NCI-H82 (cell line): ENCODE measurements around the gene RNU1-1.
"Not testable (repeated sequence)": the region's sequence is repeated elsewhere in the genome, so short reads cannot be mapped to it uniquely, and the experiment has no call there.

Experiments
- DNase-seq: peaks from one replicate; lab custom pipeline; 2025; lab: John Stamatoyannopoulos, UW

The RNU1-1 gene

GRCh38 chr1:16514107-16515055, at the start of gene RNU1-1:
RNU1-1 (minus strand) TSS chr1:16514285.
- peak; percentile 95 for DNase-seq

GRCh38 chr1:16561035-16561434, 47.0 kb upstream of the RNU1-1 start:
- not testable (repeated sequence) for DNase-seq

GRCh38 chr1:16560498-16560897, 46.4 kb upstream of the RNU1-1 start:
- not testable (repeated sequence) for DNase-seq

- DNase-seq = not testable (repeated sequence)
Measured at GRCh38 chr1:16559688-16560087, 45.6 kb upstream of the RNU1-1 start.

- not testable (repeated sequence) for DNase-seq
Measured at GRCh38 chr1:16557034-16557433, 42.9 kb upstream of the RNU1-1 start.

- not testable (repeated sequence) for DNase-seq
Measured at GRCh38 chr1:16553244-16553643, 39.2 kb upstream of the RNU1-1 start.

GRCh38 chr1:16550212-16550918, 36.3 kb upstream of the RNU1-1 start:
- not testable (repeated sequence) for DNase-seq

GRCh38 chr1:16549545-16549944, 35.5 kb upstream of the RNU1-1 start:
- DNase-seq = not testable (repeated sequence)

- not testable (repeated sequence) for DNase-seq
Measured at GRCh38 chr1:16547502-16548241, 33.6 kb upstream of the RNU1-1 start.

GRCh38 chr1:16545682-16546095, 31.6 kb upstream of the RNU1-1 start:
- peak; percentile 42 for DNase-seq

GRCh38 chr1:16540421-16540893, 26.4 kb upstream of the RNU1-1 start:
- DNase-seq = not testable (repeated sequence)

- not testable (repeated sequence) for DNase-seq
Measured at GRCh38 chr1:16537528-16537927, 23.4 kb upstream of the RNU1-1 start.

GRCh38 chr1:16536796-16537195, 22.7 kb upstream of the RNU1-1 start:
- DNase-seq = not testable (repeated sequence)

- not testable (repeated sequence) for DNase-seq
Measured at GRCh38 chr1:16535898-16536297, 21.8 kb upstream of the RNU1-1 start.

- DNase-seq = not testable (repeated sequence)
Measured at GRCh38 chr1:16535487-16535886, 21.4 kb upstream of the RNU1-1 start.

GRCh38 chr1:16534829-16535456, 20.9 kb upstream of the RNU1-1 start:
- DNase-seq = not testable (repeated sequence)

GRCh38 chr1:16534239-16534828, 20.2 kb upstream of the RNU1-1 start:
- DNase-seq = not testable (repeated sequence)

- DNase-seq = not testable (repeated sequence)
Measured at GRCh38 chr1:16532235-16532991, 18.3 kb upstream of the RNU1-1 start.

- not testable (repeated sequence) for DNase-seq
Measured at GRCh38 chr1:16528338-16528737, 14.3 kb upstream of the RNU1-1 start.

GRCh38 chr1:16525769-16526168, 11.7 kb upstream of the RNU1-1 start:
- not testable (repeated sequence) for DNase-seq
